GM18951 (cell line): ENCODE data around the gene EXOC1.
A peak's percentile ranks its signal among the peaks of the same experiment; 100 is the strongest.

Experiments
- POLR2A ChIP-seq: IDR thresholded peaks from 4 replicates; pipeline ENCODE4 v1.6.1; 2011; ENCODE audit warnings: mild to moderate bottlenecking; ENCODE audit not compliant: insufficient read length, insufficient read depth; ENCODE audit errors: extremely low read depth
- in situ Hi-C: fragments of 300-500 bp; cut with MboI; formaldehyde crosslinking; loops from one replicate; pipeline ENCODE4 v1.12.0; 2022; ENCODE audit warnings: low sequenced_read_pairs, mixed read lengths, inconsistent platforms; ENCODE audit not compliant: unreplicated experiment

The EXOC1 gene, protein sequence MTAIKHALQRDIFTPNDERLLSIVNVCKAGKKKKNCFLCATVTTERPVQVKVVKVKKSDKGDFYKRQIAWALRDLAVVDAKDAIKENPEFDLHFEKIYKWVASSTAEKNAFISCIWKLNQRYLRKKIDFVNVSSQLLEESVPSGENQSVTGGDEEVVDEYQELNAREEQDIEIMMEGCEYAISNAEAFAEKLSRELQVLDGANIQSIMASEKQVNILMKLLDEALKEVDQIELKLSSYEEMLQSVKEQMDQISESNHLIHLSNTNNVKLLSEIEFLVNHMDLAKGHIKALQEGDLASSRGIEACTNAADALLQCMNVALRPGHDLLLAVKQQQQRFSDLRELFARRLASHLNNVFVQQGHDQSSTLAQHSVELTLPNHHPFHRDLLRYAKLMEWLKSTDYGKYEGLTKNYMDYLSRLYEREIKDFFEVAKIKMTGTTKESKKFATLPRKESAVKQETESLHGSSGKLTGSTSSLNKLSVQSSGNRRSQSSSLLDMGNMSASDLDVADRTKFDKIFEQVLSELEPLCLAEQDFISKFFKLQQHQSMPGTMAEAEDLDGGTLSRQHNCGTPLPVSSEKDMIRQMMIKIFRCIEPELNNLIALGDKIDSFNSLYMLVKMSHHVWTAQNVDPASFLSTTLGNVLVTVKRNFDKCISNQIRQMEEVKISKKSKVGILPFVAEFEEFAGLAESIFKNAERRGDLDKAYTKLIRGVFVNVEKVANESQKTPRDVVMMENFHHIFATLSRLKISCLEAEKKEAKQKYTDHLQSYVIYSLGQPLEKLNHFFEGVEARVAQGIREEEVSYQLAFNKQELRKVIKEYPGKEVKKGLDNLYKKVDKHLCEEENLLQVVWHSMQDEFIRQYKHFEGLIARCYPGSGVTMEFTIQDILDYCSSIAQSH

DNA sequence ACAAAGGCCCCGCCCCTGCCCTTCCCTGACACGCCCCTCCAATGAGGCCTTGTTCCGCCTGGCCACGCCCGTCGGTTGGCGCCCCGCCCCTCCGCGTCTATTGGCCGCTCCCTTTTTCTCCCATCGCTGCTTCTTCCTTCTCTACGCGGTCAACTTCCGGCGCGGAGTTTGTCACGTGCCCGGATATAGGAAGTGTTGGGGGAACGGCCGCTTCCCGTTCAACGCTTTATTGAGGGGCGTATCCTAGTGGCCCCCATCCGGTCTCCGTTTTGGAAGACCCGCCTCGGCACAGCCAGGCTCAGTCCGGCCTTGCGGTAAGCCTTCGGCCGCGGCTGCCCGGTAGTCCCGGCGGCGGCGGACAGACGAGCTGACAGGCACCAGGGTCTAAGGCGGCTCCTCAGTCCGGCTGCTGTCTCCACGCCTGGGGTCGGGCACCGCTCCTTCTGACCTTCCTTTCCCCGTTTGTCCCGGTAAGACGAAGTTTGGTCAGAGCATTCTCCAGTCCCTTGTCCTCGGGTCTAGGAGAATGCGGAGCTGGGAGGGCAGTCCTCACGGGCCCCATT, at the start of gene EXOC1:
Gene EXOC1, plus strand, starts transcription at position 165 of the 563 bp plus-strand sequence. CDS start 4,676 bp downstream, outside the sequence.
- TF ChIP-seq POLR2A: peak; percentile 83
- in situ Hi-C loops: loop anchor here (25.0 kb wide), 1 partner anchor 441 kb away; no protein-coding TSS in a partner anchor

DNA sequence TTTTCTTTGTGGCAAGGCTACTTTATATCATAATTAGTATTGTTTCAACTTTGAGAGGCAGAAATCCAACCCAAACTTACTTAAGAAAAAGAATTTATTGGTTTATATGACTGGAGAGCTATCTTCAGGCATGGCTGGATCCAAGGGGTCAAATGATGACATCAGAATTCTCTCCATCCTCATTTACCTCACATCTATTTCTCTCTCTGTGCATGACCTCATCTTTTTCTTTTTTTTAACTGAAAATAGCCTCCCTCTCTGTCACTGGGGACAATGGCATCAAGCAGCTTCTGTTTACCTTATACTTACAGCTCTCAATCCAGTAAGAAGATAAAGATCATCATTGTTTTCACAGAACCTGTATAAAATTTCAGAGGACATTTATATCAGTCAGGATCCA, 45.9 kb upstream of the EXOC1 start:
- TF ChIP-seq POLR2A: no peak
- in situ Hi-C loops: no loop called here

DNA sequence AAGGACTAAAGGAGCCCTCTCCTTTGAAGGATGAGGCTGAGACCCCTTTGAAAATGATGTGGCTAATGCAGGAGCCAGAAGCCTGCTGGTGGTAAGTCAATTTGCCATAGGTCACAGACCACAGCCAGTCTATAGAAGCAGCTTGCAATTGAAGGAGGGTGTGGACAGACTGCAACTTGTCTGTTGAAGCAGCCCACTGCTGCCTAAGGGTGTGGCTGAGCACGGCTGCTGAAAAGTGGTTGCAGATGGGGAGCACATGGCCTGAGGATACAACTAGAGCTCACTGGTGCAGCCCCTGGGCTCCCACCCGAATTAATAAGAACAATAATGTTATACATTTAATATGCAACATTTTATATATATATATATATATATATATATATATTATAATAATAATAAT, 45.3 kb upstream of the EXOC1 start:
- in situ Hi-C loops: no loop called here
- TF ChIP-seq POLR2A: no peak

DNA sequence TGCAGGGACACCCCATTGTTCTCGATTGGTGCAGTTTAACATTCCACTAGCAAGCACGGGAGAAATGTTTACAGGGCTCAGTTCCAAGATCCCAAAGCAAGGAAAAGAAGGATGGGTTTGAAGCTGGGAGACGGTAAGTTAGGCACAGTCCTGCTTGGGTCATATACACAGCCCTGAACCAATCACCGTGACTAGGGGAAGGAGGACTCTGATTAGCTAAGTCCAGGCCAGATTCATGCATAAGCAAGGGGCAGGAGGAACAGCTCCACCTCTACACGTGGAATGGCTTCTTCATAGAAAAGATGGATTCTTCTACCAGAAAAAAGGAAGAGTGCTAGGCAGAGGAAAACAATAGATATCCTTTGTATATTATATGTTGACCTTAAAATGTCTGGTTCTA, 44.8 kb upstream of the EXOC1 start:
- in situ Hi-C loops: no loop called here
- TF ChIP-seq POLR2A: no peak

DNA sequence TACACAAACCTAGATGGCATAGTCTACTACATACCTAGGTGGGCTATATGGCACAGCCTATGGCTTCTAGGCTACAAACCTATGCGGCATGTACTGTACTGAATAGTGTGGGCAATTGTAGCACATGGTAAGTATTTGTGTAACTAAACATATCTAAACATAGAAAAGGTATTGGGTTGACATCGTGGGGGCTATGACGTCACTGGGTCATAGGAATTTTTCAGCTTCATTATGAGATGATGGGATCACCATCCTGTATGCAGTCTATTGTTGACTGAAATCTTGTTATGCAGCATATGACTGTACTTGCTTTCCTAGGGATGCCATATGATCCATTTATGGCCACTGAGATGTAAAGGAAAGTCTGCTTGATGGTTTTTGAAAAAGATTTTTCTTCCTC, 35.8 kb upstream of the EXOC1 start:
- in situ Hi-C loops: no loop called here
- no peak for TF ChIP-seq POLR2A

DNA sequence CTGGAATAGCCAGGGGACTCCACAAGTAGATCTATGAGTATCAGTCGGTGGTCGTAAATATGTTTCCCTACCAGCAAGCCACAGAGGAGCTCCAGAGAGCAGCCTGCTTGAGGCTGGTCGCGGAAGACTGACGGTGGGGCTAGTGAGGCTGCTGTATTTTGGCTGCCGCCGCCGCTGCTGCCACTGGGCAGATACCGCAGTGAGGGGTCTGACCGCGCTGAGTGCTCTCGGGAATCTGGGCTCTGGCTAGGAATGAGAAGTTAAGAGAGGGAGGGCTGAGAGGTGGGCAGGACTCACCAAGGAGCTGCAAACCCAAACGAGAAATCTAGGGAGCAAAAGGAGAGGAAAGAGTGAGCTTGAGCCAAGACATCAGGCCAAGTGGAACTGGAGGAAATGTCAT, 33.8 kb upstream of the EXOC1 start, which contains the start of gene EXOC1L:
Gene EXOC1L, plus strand, starts transcription at position 157 of the 400 bp plus-strand sequence. Its CDS starts 237 bp downstream, at position 394.
- TF ChIP-seq POLR2A: no peak
- in situ Hi-C loops: no loop called here

DNA sequence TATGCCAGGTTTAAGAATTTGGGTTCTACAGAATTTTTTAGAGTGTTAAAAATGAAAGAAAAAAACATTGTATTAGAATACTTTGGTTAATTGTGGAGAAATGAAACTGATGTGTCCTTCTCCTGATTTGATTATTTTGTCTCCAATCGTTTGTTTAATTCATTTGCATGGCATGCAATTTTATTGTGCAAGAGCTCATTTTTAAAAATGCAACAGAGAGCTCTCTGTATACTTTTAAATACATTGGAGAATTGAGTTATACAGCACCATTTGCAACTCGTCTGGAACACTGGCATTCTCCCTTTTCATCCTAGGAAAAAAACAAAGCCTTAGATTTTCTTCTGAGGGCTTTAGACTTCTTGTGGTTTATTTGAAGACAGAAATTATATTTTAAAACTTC, 33.2 kb upstream of the EXOC1 start:
- in situ Hi-C loops: no loop called here
- TF ChIP-seq POLR2A: no peak

DNA sequence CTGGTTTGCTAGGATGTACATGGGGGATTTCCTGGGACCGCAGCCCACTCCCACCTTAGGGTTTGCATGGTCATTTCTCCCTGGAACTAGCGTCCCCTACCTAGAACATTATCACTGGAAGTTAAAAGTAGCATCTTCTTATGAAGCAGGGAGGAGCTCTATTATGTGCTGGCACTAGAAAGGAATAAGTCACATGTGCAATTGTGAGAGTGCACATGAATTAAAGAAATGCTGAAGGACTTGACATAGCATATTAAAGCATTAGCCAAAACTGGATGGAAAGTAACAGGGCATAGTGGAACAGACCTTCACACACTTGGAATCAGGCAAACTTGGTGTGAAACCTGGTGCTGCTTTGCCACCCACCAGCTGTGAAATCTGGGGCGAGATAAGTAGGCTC, 31.1 kb upstream of the EXOC1 start:
- TF ChIP-seq POLR2A: no peak
- in situ Hi-C loops: no loop called here

DNA sequence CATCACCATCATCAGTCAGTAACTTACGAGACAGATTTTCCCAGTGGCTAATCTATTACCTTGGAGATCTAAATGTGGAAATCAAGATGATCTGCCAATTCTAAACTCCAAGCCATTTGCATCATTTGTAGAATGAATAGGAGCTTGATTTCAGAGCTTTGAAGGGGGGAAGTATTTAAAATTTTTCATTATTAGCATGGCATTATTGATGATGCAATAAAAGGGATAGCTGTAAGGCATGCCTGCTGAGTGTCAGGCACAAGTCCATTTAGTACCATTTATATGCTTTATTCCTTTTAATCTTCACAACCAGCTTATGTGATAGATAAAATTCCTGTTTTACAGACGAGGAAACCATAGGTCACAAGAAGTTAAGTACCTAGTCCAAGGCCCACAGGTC, 28.6 kb upstream of the EXOC1 start:
- in situ Hi-C loops: no loop called here
- no peak for TF ChIP-seq POLR2A

DNA sequence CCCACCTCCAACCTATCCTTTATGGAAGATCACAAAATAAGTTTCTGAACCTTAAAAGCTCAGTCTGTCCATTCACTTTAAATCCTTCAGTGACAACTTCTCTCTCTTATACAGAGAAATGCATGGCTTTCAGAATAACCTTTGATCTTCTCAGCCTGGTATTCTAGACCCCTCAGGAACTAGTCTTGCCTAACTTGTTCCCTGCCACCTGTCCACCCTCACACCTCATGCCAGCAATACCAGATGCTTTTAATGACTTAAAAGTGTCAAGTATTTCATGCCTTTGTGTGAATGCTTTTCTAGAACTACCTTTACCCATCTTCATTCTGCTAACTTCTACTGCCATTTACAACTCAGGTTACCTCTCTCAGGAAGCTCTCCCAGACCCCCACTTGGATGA, 26.5 kb upstream of the EXOC1 start:
- in situ Hi-C loops: no loop called here
- TF ChIP-seq POLR2A: no peak

DNA sequence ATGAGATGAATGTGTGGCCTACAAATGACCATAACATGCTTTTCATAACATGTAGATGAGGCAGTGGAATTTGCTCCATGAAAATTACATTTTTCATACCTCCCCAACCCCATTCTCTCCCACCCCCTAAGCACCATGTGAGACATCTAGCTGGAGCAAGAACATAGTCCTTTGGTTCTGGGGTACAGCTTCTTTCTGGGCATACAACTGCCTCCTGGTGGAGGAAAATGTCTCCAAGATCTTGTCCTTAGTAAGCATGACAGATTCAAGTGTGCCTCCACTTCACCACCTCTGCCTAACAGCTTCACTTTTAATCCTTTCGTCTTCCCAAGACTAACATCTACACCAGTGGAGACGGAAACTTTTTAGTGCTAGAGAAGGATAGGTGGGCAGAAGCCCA, 25.9 kb upstream of the EXOC1 start:
- in situ Hi-C loops: no loop called here
- no peak for TF ChIP-seq POLR2A

DNA sequence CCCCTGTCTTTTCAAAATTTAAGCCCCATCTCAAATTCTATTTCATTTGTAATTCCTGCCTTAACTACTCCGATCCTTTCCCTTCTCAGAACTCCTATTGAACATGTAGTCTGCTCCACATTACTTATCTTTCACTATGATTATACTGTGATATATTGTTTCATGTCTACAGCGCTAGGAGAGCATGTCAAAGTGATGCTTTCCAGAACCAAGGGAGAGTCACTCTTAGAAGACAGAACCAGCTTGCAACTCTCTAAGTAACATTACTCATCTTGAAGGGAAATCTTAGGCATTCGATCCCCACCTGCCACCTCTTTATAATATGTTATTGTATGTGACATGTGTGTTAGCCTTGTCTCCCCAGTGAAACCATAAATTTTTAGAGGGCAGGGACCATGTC, 23.4 kb upstream of the EXOC1 start:
- in situ Hi-C loops: no loop called here

DNA sequence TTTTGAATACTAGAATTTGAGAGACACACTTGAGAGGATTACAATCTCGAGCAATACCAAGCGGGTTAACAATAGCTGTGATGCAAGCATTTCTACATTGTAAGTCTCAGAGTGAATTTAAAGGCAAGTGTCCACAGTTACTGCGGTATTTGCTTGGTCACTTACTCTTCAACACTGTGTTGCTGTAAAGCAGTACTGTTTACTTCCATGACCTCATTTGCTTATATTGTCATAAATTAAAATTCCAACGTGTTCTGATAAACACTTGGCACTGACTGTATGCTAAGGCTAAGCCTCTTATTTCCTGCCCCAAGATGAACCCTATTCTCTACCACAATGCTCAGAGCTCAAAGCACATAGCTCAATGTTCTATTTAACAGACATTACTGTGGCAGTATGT, 22.7 kb upstream of the EXOC1 start:
- in situ Hi-C loops: no loop called here
- TF ChIP-seq POLR2A: no peak

More for the DNA sequence above, 23.4 kb upstream of the EXOC1 start:
- no peak for TF ChIP-seq POLR2A
